ENCODE results near the gene RIC1. TPM values are rescaled to one million over a fixed set of nuclear protein-coding genes. Genes with fewer than 3 reads are reported as not detected.

RIC1 gene
- total and polyA plus RNA-seq, 2 of the 13 experiments (the other 11 are each of a cell fraction or from before 2014, with no cell fraction given), result 18.2 to 19.0 TPM

DNA sequence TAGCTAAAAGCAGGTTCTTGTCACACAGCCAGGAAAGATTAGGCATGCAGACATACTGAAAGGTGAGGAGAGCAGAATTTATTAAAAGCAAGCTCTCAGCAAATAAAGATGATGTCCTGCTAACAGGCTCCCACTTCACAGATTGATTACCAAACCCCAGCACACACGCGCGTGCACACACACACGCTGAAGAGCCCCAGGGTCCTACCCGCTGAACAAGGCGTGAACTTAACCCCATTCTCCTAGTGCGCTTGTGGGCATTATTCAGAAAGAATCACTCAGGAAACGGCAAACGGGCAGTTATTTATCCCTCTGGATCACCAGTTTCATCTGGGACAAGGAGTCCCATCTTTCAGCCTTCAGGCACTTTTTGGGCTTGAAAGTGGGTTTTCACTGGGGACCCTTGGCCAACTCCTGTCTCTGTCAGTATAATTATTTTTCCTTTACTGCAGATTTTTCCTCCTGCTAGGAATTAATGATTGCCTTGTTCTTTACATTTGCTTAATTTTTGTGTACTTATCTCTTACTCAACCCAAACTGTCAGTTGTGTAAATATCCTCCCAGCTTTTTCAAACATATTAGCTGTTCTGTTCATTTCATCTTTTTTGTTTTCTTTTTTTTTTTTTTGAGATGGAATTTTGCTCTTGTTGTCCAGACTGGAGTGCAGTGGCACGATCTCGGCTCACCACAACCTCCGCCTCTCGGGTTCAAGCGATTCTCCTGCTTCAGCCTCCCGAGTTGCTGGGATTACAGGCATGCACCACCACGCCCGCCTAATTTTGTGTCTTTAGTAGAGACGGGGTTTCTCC is 92.6 kb downstream of the RIC1 start (continued):
- TF ChIP-seq ZNF496 (CRISPR knock-in tag; IDR thresholded peaks at IDR 0.05; ENCODE audit: insufficient replicate concordance), result no peak
- no peak for TF ChIP-seq PHB2 (IDR thresholded peaks at IDR 0.05; ENCODE audit: partially characterized antibody)
- TF ChIP-seq BRCA1 (CRISPR knock-in tag; IDR thresholded peaks at IDR 0.05), result peak; percentile 75; the same call in 1 of the 2 replicates
- TF ChIP-seq, protein P1, sequence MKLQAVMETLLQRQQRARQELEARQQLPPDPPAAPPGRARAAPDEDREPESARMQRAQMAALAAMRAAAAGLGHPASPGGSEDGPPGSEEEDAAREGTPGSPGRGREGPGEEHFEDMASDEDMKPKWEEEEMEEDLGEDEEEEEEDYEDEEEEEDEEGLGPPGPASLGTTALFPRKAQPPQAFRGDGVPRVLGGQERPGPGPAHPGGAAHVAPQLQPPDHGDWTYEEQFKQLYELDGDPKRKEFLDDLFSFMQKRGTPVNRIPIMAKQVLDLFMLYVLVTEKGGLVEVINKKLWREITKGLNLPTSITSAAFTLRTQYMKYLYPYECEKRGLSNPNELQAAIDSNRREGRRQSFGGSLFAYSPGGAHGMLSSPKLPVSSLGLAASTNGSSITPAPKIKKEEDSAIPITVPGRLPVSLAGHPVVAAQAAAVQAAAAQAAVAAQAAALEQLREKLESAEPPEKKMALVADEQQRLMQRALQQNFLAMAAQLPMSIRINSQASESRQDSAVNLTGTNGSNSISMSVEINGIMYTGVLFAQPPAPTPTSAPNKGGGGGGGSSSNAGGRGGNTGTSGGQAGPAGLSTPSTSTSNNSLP (IDR thresholded peaks at IDR 0.05; ENCODE audit: low read depth, low read length), result peak; percentile 94
- peak; percentile 45 for TF ChIP-seq SKI (IDR thresholded peaks at IDR 0.05; ENCODE audit: partially characterized antibody)
- TF ChIP-seq PAWR (CRISPR knock-in tag; IDR thresholded peaks at IDR 0.05; ENCODE audit: borderline replicate concordance), result no peak
- TF ChIP-seq STAG1 (CRISPR knock-in tag; IDR thresholded peaks at IDR 0.05), result no peak
- TF ChIP-seq, protein P2, sequence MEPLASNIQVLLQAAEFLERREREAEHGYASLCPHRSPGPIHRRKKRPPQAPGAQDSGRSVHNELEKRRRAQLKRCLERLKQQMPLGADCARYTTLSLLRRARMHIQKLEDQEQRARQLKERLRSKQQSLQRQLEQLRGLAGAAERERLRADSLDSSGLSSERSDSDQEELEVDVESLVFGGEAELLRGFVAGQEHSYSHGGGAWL (CRISPR knock-in tag; IDR thresholded peaks at IDR 0.05), result no peak
- TF ChIP-seq, protein P3, sequence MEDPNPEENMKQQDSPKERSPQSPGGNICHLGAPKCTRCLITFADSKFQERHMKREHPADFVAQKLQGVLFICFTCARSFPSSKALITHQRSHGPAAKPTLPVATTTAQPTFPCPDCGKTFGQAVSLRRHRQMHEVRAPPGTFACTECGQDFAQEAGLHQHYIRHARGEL (CRISPR knock-in tag; IDR thresholded peaks at IDR 0.05), result no peak
- no peak for TF ChIP-seq ZNF816 (CRISPR knock-in tag; IDR thresholded peaks at IDR 0.05; ENCODE audit: borderline replicate concordance)
- TF ChIP-seq GABPA (IDR thresholded peaks at IDR 0.05; ENCODE audit: low read depth, low read length), result no peak
- TF ChIP-seq GABPA (CRISPR knock-in tag; IDR thresholded peaks at IDR 0.05; ENCODE audit: low read depth), result no peak; the same call in 1 of the 2 replicates
- TF ChIP-seq PRMT3 (CRISPR knock-in tag; IDR thresholded peaks at IDR 0.05; ENCODE audit: borderline replicate concordance, low read depth), result no peak
- TF ChIP-seq, protein P4, sequence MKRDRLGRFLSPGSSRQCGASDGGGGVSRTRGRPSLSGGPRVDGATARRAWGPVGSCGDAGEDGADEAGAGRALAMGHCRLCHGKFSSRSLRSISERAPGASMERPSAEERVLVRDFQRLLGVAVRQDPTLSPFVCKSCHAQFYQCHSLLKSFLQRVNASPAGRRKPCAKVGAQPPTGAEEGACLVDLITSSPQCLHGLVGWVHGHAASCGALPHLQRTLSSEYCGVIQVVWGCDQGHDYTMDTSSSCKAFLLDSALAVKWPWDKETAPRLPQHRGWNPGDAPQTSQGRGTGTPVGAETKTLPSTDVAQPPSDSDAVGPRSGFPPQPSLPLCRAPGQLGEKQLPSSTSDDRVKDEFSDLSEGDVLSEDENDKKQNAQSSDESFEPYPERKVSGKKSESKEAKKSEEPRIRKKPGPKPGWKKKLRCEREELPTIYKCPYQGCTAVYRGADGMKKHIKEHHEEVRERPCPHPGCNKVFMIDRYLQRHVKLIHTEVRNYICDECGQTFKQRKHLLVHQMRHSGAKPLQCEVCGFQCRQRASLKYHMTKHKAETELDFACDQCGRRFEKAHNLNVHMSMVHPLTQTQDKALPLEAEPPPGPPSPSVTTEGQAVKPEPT (CRISPR knock-in tag; IDR thresholded peaks at IDR 0.05; ENCODE audit: low read depth), result no peak
- 0 out of 2 replicates have a peak, but pooled peaks have one; percentile 14 for TF ChIP-seq SATB2 (CRISPR knock-in tag; IDR thresholded peaks at IDR 0.05)
- TF ChIP-seq, protein P5, sequence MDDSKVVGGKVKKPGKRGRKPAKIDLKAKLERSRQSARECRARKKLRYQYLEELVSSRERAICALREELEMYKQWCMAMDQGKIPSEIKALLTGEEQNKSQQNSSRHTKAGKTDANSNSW (CRISPR knock-in tag; IDR thresholded peaks at IDR 0.05; ENCODE audit: borderline replicate concordance), result no peak
- TF ChIP-seq ZNF773 (CRISPR knock-in tag; IDR thresholded peaks at IDR 0.05; ENCODE audit: borderline replicate concordance), result no peak
- TF ChIP-seq ZNF430 (CRISPR knock-in tag; IDR thresholded peaks at IDR 0.05), result no peak
- TF ChIP-seq, protein P6, sequence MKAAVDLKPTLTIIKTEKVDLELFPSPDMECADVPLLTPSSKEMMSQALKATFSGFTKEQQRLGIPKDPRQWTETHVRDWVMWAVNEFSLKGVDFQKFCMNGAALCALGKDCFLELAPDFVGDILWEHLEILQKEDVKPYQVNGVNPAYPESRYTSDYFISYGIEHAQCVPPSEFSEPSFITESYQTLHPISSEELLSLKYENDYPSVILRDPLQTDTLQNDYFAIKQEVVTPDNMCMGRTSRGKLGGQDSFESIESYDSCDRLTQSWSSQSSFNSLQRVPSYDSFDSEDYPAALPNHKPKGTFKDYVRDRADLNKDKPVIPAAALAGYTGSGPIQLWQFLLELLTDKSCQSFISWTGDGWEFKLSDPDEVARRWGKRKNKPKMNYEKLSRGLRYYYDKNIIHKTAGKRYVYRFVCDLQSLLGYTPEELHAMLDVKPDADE (CRISPR knock-in tag; IDR thresholded peaks at IDR 0.05), result no peak
- no peak for TF ChIP-seq RBFOX2 (IDR thresholded peaks at IDR 0.05; ENCODE audit: low read depth, low read length)
- no peak for TF ChIP-seq EZH2 (conservative IDR thresholded peaks at IDR 0.05; ENCODE audit: low read depth, low read length)
- no peak for TF ChIP-seq MAFK (conservative IDR thresholded peaks at IDR 0.05 in 1 of 2, IDR thresholded peaks at IDR 0.05 in 1 of 2; ENCODE audit: low read length in 2 of 2)
- TF ChIP-seq ZSCAN30 (CRISPR knock-in tag; IDR thresholded peaks at IDR 0.05), result no peak
- TF ChIP-seq ATF7 (IDR thresholded peaks at IDR 0.05), result no peak
- TF ChIP-seq ATF7 (CRISPR knock-in tag; IDR thresholded peaks at IDR 0.05), result no peak
- TF ChIP-seq POLR2G (IDR thresholded peaks at IDR 0.05; ENCODE audit: low read depth, low read length), result no peak
